ENCODE results near the gene HMCN2.

GRCh38 chr9:130364619-130365322 lies 99.2 kb downstream of the HMCN2 start:
- TF ChIP-seq CTCF (IDR thresholded peaks at IDR 0.05; ENCODE audit: low read length) (no peak), EZH2 (optimal IDR thresholded peaks at IDR 0.05; ENCODE audit: low read depth, low read length) (no peak), EZH2phosphoT487 (IDR thresholded peaks at IDR 0.05; ENCODE audit: low read length) (no peak)
